Endothelial cell of umbilical vein (primary cell): Measurements from ENCODE around the gene CDT1.
"Not testable (repeated sequence)": the region's sequence is repeated elsewhere in the genome, so short reads cannot be mapped to it uniquely, and the experiment has no call there.

Experiments
- EZH2 ChIP-seq: IDR thresholded peaks from 2 replicates; pipeline ENCODE4 v1.6.1; 2012; ENCODE audit warnings: borderline replicate concordance, low read depth, mild to moderate bottlenecking, moderate library complexity, low read length, inconsistent platforms; ENCODE audit not compliant: severe bottlenecking
- FOS ChIP-seq: IDR thresholded peaks from 2 replicates; pipeline ENCODE4 v1.6.1; 2011; ENCODE audit warnings: mild to moderate bottlenecking, low read length, moderate library complexity, borderline replicate concordance; ENCODE audit not compliant: insufficient read depth
- GATA2 ChIP-seq: IDR thresholded peaks from 2 replicates; pipeline ENCODE4 v1.7.0; 2011; ENCODE audit warnings: low read depth, mild to moderate bottlenecking, moderate library complexity, mixed read lengths, low read length; ENCODE audit not compliant: insufficient read length, insufficient read depth
- JUN ChIP-seq: IDR thresholded peaks from 2 replicates; pipeline ENCODE4 v1.6.1; 2011; ENCODE audit warnings: borderline replicate concordance, low read depth; ENCODE audit not compliant: insufficient read length, insufficient read depth
- POLR2A ChIP-seq: IDR thresholded peaks from 2 replicates; pipeline ENCODE4 v1.6.1; 2012; ENCODE audit warnings: low read depth, mild to moderate bottlenecking, control low read depth, low read length
- POLR2AphosphoS5 ChIP-seq: IDR thresholded peaks from 2 replicates; pipeline ENCODE4 v1.6.1; 2012; ENCODE audit warnings: low read depth, mild to moderate bottlenecking, control low read depth, low read length, moderate library complexity; ENCODE audit not compliant: insufficient read depth
- TF ChIP-seq, protein P1 (sequence below), 2 donors: IDR thresholded peaks; 1 replicate in 1 of 2; 2 replicates in 1 of 2; pipeline ENCODE4 v1.5.1; 2011; ENCODE audit warnings: low read length in 2 of 2, mild to moderate bottlenecking in 2 of 2, moderate library complexity in 2 of 2, control low read depth in 1 of 2, inconsistent platforms in 1 of 2, low read depth in 1 of 2; ENCODE audit not compliant: insufficient read depth in 1 of 2; ENCODE audit errors: extremely low read depth in 1 of 2
- TF ChIP-seq, protein P2 (sequence below): IDR thresholded peaks from 2 replicates; pipeline ENCODE4 v1.6.1; 2011; ENCODE audit not compliant: insufficient read depth, insufficient read length

DNA sequence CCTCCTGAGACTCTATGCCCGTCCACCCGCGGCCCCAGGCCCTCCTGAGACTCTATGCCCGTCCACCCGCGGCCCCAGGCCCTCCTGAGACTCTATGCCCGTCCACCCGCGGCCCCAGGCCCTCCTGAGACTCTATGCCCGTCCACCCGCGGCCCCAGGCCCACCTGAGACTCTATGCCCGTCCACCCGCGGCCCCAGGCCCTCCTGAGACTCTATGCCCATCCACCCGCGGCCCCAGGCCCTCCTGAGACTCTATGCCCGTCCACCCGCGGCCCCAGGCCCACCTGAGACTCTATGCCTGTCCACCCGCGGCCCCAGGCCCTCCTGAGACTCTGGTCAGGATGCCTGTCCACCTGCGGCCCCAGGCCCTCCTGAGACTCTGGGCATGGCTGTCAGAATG, 31.8 kb upstream of the CDT1 start:
- TF ChIP-seq, protein P1, sequence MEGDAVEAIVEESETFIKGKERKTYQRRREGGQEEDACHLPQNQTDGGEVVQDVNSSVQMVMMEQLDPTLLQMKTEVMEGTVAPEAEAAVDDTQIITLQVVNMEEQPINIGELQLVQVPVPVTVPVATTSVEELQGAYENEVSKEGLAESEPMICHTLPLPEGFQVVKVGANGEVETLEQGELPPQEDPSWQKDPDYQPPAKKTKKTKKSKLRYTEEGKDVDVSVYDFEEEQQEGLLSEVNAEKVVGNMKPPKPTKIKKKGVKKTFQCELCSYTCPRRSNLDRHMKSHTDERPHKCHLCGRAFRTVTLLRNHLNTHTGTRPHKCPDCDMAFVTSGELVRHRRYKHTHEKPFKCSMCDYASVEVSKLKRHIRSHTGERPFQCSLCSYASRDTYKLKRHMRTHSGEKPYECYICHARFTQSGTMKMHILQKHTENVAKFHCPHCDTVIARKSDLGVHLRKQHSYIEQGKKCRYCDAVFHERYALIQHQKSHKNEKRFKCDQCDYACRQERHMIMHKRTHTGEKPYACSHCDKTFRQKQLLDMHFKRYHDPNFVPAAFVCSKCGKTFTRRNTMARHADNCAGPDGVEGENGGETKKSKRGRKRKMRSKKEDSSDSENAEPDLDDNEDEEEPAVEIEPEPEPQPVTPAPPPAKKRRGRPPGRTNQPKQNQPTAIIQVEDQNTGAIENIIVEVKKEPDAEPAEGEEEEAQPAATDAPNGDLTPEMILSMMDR (IDR thresholded peaks at IDR 0.05; ENCODE audit: extremely low read depth in 1 of 2, insufficient read depth in 1 of 2, low read depth in 1 of 2, low read length in 2 of 2) = not testable (repeated sequence)
- not testable (repeated sequence) for TF ChIP-seq POLR2A, EZH2, FOS, POLR2AphosphoS5, GATA2, JUN
- TF ChIP-seq, protein P2, sequence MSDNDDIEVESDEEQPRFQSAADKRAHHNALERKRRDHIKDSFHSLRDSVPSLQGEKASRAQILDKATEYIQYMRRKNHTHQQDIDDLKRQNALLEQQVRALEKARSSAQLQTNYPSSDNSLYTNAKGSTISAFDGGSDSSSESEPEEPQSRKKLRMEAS = not testable (repeated sequence)
